ENCODE measurements around the gene C1orf50. TPM values are rescaled to one million over a fixed set of nuclear protein-coding genes. Genes with fewer than 3 reads are reported as not detected.

Gene C1orf50
- total RNA-seq, 1 experiment from 2014 or later: 7.7 TPM

- H3K79me2 ChIP-seq (ENCODE audit: insufficient read depth, low read length): 0 out of 2 replicates have a peak, but pooled peaks cover 3% of the 10 kb centered on the region
- no peak for DNase-seq
Observed at GRCh38 chr1:42769811-42770210, 2.8 kb downstream of the C1orf50 start.

More at GRCh38 chr1:42769811-42770210, 2.8 kb downstream of the C1orf50 start:
- Histone ChIP-seq H4K20me1 (ENCODE audit: control insufficient read depth, insufficient read depth, insufficient read length) (no peaks in the 10 kb centered on the region), H2BK120ac (ENCODE audit: low read depth, low read length, poor library complexity, severe bottlenecking) (no peak overlapping the region), H4K5ac (ENCODE audit: insufficient read length, low read depth, low read length) (no peak overlapping the region), H2AFZ (ENCODE audit: low read length) (no peak overlapping the region), H3K4me2 (ENCODE audit: insufficient read depth, insufficient read length, low read length) (no peak overlapping the region), H2BK20ac (ENCODE audit: low read depth, low read length, poor library complexity, severe bottlenecking) (no peak overlapping the region), H2AK5ac (ENCODE audit: insufficient read length, low read length) (no peak overlapping the region), H2BK5ac (ENCODE audit: insufficient read length, low read length) (no peak overlapping the region), H3K4ac (ENCODE audit: low read depth, low read length) (no peak overlapping the region), H3K23me2 (ENCODE audit: insufficient read length, low read depth, low read length, poor library complexity, severe bottlenecking) (peaks cover 7% of the 10 kb centered on the region), H4K8ac (replicated peaks; ENCODE audit: insufficient read length, low read depth, low read length) (no peak overlapping the region), H4K91ac (ENCODE audit: insufficient read length, low read depth, low read length) (no peak overlapping the region), H3K18ac (ENCODE audit: insufficient read length, low read depth, low read length) (no peak overlapping the region), H3K27ac (ENCODE audit: insufficient read length, low read depth, low read length) (no peak overlapping the region), H3K4me1 (ENCODE audit: insufficient read depth, low read length) (no peaks in the 10 kb centered on the region), H3K27me3 (ENCODE audit: insufficient read depth, low read length) (no peaks in the 10 kb centered on the region), H2BK12ac (ENCODE audit: insufficient read length, low read depth, low read length) (no peak overlapping the region), H3K23ac (ENCODE audit: insufficient read length, low read depth, low read length) (no peak overlapping the region), H3T11ph (ENCODE audit: low read length) (no peak overlapping the region), H2BK15ac (ENCODE audit: low read depth, low read length) (no peak overlapping the region), H3K79me1 (ENCODE audit: insufficient read depth, low read depth, low read length, poor library complexity, severe bottlenecking) (no peaks in the 10 kb centered on the region), H3K56ac (ENCODE audit: insufficient read length, low read depth, low read length) (no peak overlapping the region), H3K9ac (ENCODE audit: extremely low read depth, insufficient read length, low read length) (no peak overlapping the region), H3K9me3 (ENCODE audit: control insufficient read depth, low read depth, low read length) (no peaks in the 10 kb centered on the region), H3K14ac (ENCODE audit: insufficient read depth, low read length) (no peak overlapping the region)
- Mint-ChIP-seq H3K27me3 (ENCODE audit: low read depth) (no peaks in the 10 kb centered on the region), H3K9me3 (no peaks in the 10 kb centered on the region), H3K4me3 (no peak overlapping the region; a peak in 1 of 5 replicates), H3K27ac (no peak overlapping the region), H3K4me1 (peaks cover 8 to 9% of the 10 kb centered on the region in 2 experiments), H3K36me3 (ENCODE audit: insufficient read depth in 1 of 3, low read depth in 3 of 3) (peaks cover 9 to 33% (median 28%) of the 10 kb centered on the region in 3 experiments)
- no peak for TF ChIP-seq CTCF (conservative IDR thresholded peaks at IDR 0.05)
- no CpG with 5 or more reads among the region's 3 CpGs for WGBS (ENCODE audit: extremely low coverage, insufficient read length, low lambda C conversion rate)
